ENCODE measurements around the gene RUNX1. TPM values are rescaled to one million over a fixed set of nuclear protein-coding genes. Genes with fewer than 3 reads are reported as not detected.

RUNX1 gene
- total RNA-seq, 1 experiment from 2014 or later = 55.2 TPM

DNA sequence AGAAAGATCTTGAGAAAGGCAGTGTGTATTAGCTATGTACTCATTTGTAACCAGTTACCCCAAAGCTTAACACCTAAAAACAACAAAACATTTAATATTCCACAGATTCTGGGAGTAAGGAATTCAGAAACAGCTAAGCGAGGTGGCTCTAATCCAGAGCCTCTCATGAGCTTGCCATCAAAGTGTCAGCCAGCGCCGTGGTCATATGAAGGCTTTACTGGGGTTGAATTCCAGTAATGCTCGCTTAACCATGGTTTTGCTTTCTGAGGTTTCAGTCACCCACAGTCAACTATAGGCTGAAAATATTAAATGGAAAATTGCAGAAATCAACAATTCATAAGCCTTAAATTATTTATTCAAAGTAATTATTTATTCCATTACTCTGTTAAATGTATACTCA is 278.5 kb downstream of the RUNX1 start:
- CTCF ChIA-PET = no interaction called here

DNA sequence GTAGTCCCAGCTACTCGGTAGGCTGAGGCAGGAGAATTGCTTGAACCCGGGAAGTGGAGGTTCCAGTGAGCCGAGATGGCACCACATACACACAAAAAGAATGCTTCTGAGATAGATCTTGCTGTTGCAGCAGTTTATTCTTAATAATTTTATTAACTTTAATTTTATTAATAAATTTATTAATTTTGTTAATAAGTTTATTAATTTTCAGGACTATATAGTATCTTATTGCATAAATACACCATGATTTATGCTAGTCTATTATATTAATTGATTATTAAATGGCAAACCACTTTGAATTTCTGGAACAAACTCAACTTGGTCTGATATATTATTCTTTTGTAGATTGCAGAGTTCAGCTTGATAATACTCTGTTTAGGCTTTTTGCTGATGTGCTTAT is 280.8 kb downstream of the RUNX1 start:
- Histone ChIP-seq H3F3A (ENCODE audit: low read length, unreplicated experiment) (no peaks in the 10 kb centered on the region), H3K9me2 (replicated peaks; ENCODE audit: low read length) (no peaks in the 10 kb centered on the region), H3K9ac (ENCODE audit: low read length) (no peak overlapping the region), H3K9me3 (ENCODE audit: low read length) (no peaks in the 10 kb centered on the region), H3K27me3 (ENCODE audit: low read length) (no peaks in the 10 kb centered on the region), H3K79me2 (ENCODE audit: low read length) (no peaks in the 10 kb centered on the region), H3K36me3 (ENCODE audit: low read depth, low read length) (no peaks in the 10 kb centered on the region), H3K4me2 (ENCODE audit: low read length) (no peak overlapping the region), H3K4me1 (ENCODE audit: insufficient read depth, low read length) (peaks cover 12% of the 10 kb centered on the region), H2AFZ (ENCODE audit: low read length) (no peak overlapping the region), H4K20me1 (ENCODE audit: low read length) (no peaks in the 10 kb centered on the region), H3K27ac (ENCODE audit: low read length) (no peak overlapping the region), H3K4me3 (ENCODE audit: low read length) (no peak overlapping the region)
- intact Hi-C loops (cut with micrococcal nuclease) = no loop called here
- ATAC-seq (no peak), DNase-seq (no peak)
- ChIA-PET CTCF (no interaction called here), POLR2A (ENCODE audit: unreplicated experiment) (no interaction called here)
- TF ChIP-seq, protein P1, sequence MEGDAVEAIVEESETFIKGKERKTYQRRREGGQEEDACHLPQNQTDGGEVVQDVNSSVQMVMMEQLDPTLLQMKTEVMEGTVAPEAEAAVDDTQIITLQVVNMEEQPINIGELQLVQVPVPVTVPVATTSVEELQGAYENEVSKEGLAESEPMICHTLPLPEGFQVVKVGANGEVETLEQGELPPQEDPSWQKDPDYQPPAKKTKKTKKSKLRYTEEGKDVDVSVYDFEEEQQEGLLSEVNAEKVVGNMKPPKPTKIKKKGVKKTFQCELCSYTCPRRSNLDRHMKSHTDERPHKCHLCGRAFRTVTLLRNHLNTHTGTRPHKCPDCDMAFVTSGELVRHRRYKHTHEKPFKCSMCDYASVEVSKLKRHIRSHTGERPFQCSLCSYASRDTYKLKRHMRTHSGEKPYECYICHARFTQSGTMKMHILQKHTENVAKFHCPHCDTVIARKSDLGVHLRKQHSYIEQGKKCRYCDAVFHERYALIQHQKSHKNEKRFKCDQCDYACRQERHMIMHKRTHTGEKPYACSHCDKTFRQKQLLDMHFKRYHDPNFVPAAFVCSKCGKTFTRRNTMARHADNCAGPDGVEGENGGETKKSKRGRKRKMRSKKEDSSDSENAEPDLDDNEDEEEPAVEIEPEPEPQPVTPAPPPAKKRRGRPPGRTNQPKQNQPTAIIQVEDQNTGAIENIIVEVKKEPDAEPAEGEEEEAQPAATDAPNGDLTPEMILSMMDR (conservative IDR thresholded peaks at IDR 0.05; ENCODE audit: low read depth, low read length) = no peak
- TF ChIP-seq EZH2 (IDR thresholded peaks at IDR 0.05; ENCODE audit: low read length, unreplicated experiment) (no peak), EZH2phosphoT487 (IDR thresholded peaks at IDR 0.05; ENCODE audit: borderline replicate concordance, low read length) (no peak)
- BruUV-seq (replicated peaks) = no TSS peak

More for the DNA sequence above, 278.5 kb downstream of the RUNX1 start:
- H3K36me3 ChIP-seq (ENCODE audit: low read depth, low read length) = no peaks in the 10 kb centered on the region
- ATAC-seq (no peak), DNase-seq (no peak)
- no peaks in the 10 kb centered on the region for H3K79me2 ChIP-seq (ENCODE audit: low read length)
- POLR2A ChIA-PET (ENCODE audit: unreplicated experiment) = no interaction called here
- H3K4me3 ChIP-seq (ENCODE audit: low read length) = no peak overlapping the region
- TF ChIP-seq EZH2phosphoT487 (IDR thresholded peaks at IDR 0.05; ENCODE audit: borderline replicate concordance, low read length) (no peak), EZH2 (IDR thresholded peaks at IDR 0.05; ENCODE audit: low read length, unreplicated experiment) (no peak)
- no peak overlapping the region for H3K4me2 ChIP-seq (ENCODE audit: low read length)
- H3F3A ChIP-seq (ENCODE audit: low read length, unreplicated experiment) = no peaks in the 10 kb centered on the region
- no peaks in the 10 kb centered on the region for H3K27me3 ChIP-seq (ENCODE audit: low read length)
- no peak overlapping the region for H3K27ac ChIP-seq (ENCODE audit: low read length)
- H3K9ac ChIP-seq (ENCODE audit: low read length) = no peak overlapping the region
- no peak overlapping the region for H2AFZ ChIP-seq (ENCODE audit: low read length)
- H4K20me1 ChIP-seq (ENCODE audit: low read length) = no peaks in the 10 kb centered on the region
- intact Hi-C loops (cut with micrococcal nuclease) = no loop called here
- H3K4me1 ChIP-seq (ENCODE audit: insufficient read depth, low read length) = peaks cover 28% of the 10 kb centered on the region
- BruUV-seq (replicated peaks) = no TSS peak
- no peaks in the 10 kb centered on the region for H3K9me2 ChIP-seq (replicated peaks; ENCODE audit: low read length)
- no peaks in the 10 kb centered on the region for H3K9me3 ChIP-seq (ENCODE audit: low read length)

DNA sequence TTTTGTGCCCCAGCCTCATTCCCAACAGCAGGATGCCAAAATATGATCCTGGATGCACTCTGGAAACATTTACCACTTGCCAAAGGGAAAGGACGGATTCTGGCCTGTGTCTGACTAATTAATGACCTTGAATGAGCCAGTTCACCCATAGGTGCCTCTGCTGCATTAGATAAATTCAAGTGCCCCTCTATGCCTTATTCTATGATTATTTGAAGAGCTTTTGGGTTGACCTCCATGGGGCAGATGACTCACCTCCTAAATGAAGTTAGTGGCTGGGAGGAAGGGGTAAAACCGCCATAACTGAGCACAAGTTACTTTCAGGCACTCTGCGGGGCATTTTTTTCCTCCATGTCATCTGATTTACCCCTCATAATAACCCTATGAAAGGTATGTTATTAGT is 282.2 kb downstream of the RUNX1 start:
- intact Hi-C loops (cut with micrococcal nuclease) = no loop called here
- H3K27ac ChIP-seq (ENCODE audit: low read length) = no peak overlapping the region
- no peaks in the 10 kb centered on the region for H3K9me2 ChIP-seq (replicated peaks; ENCODE audit: low read length)
- no TSS peak for BruUV-seq (replicated peaks)
- ATAC-seq = no peak
- CTCF ChIA-PET = no interaction called here
- H3K4me2 ChIP-seq (ENCODE audit: low read length) = no peak overlapping the region
- POLR2A ChIA-PET (ENCODE audit: unreplicated experiment) = no interaction called here
- H3K79me2 ChIP-seq (ENCODE audit: low read length) = no peaks in the 10 kb centered on the region
- no peak overlapping the region for H3K4me3 ChIP-seq (ENCODE audit: low read length)
- H3F3A ChIP-seq (ENCODE audit: low read length, unreplicated experiment) = no peaks in the 10 kb centered on the region
- H3K4me1 ChIP-seq (ENCODE audit: insufficient read depth, low read length) = peaks cover 6% of the 10 kb centered on the region
- H3K27me3 ChIP-seq (ENCODE audit: low read length) = no peaks in the 10 kb centered on the region
- no peaks in the 10 kb centered on the region for H3K36me3 ChIP-seq (ENCODE audit: low read depth, low read length)
- no peak overlapping the region for H3K9ac ChIP-seq (ENCODE audit: low read length)
- DNase-seq = no peak
- H3K9me3 ChIP-seq (ENCODE audit: low read length) = no peaks in the 10 kb centered on the region
- no peak overlapping the region for H2AFZ ChIP-seq (ENCODE audit: low read length)
- no peak for TF ChIP-seq EZH2 (IDR thresholded peaks at IDR 0.05; ENCODE audit: low read length, unreplicated experiment)
- no peak for TF ChIP-seq EZH2phosphoT487 (IDR thresholded peaks at IDR 0.05; ENCODE audit: borderline replicate concordance, low read length)
- TF ChIP-seq, protein P1 (conservative IDR thresholded peaks at IDR 0.05; ENCODE audit: low read depth, low read length) = no peak
- H4K20me1 ChIP-seq (ENCODE audit: low read length) = no peaks in the 10 kb centered on the region
